ENCODE results near the gene SIRPB2. TPM values are rescaled to one million over a fixed set of nuclear protein-coding genes. Genes with fewer than 3 reads are reported as not detected.

Gene SIRPB2
- polyA plus RNA-seq, 1 donor from 2014 or later: not detected

DNA sequence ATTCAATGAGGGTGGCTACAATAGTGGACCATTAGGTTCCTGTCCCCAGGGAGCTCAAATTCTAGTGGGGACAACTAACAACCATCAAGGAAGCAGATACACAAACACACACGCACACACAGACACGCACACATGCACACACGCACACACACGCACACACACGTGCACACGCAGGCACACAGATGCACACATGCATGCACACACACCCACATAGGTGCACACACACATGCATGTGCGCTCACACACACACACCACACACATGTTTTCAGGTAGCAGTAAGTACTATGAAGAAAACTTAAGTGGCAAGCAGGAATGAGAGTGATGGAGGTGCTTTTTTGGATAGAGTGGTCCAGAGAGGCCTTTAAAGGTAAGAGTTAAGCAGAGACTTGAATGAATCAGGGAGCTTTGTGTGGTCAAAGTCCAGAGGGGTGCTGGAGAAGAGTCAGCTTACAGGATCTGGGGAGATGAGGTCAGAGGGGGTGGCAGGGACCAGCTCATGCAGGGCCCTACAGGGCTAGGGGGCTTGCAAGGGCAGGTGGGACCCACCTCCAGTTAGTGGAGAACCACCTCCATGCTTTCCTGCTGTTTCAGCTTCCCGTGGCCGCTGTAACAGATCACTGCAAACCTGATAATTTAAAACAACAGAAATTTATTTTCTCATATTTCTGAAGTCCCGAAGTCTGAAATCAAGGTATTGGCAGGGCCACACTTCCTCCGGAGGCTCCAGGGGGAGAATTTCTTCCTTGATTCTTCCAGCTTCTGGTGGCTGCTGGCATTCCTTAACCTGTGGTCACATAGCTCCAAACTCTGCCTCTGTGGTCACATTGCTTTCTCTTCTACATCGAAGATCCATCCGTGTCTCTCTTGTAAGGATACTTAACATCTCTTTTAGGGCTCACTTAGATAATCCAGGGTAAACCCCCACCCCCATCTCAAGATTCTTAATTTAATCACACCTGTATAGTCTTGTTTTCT is 17.7 kb downstream of the SIRPB2 start:
- H3F3A ChIP-seq (ENCODE audit: insufficient read depth, low read length, poor library complexity, severe bottlenecking): no peaks in the 10 kb centered on the region
- no peak overlapping the region for H2AFZ ChIP-seq (ENCODE audit: low read depth, low read length)
- no peak overlapping the region for H3K4me3 ChIP-seq (ENCODE audit: low read length)
- H3K27me3 ChIP-seq (ENCODE audit: insufficient read depth, low read depth, low read length): no peaks in the 10 kb centered on the region
- TF ChIP-seq, protein P1, sequence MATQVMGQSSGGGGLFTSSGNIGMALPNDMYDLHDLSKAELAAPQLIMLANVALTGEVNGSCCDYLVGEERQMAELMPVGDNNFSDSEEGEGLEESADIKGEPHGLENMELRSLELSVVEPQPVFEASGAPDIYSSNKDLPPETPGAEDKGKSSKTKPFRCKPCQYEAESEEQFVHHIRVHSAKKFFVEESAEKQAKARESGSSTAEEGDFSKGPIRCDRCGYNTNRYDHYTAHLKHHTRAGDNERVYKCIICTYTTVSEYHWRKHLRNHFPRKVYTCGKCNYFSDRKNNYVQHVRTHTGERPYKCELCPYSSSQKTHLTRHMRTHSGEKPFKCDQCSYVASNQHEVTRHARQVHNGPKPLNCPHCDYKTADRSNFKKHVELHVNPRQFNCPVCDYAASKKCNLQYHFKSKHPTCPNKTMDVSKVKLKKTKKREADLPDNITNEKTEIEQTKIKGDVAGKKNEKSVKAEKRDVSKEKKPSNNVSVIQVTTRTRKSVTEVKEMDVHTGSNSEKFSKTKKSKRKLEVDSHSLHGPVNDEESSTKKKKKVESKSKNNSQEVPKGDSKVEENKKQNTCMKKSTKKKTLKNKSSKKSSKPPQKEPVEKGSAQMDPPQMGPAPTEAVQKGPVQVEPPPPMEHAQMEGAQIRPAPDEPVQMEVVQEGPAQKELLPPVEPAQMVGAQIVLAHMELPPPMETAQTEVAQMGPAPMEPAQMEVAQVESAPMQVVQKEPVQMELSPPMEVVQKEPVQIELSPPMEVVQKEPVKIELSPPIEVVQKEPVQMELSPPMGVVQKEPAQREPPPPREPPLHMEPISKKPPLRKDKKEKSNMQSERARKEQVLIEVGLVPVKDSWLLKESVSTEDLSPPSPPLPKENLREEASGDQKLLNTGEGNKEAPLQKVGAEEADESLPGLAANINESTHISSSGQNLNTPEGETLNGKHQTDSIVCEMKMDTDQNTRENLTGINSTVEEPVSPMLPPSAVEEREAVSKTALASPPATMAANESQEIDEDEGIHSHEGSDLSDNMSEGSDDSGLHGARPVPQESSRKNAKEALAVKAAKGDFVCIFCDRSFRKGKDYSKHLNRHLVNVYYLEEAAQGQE (IDR thresholded peaks at IDR 0.05; ENCODE audit: borderline replicate concordance): no peak
- TF ChIP-seq POLR2AphosphoS5 (IDR thresholded peaks at IDR 0.05) (no peak), RAD21 (conservative IDR thresholded peaks at IDR 0.05) (no peak), EP300 (conservative IDR thresholded peaks at IDR 0.05; ENCODE audit: poor library complexity, severe bottlenecking) (no peak), EZH2 (IDR thresholded peaks at IDR 0.05; ENCODE audit: borderline replicate concordance, insufficient read depth, low read length, poor library complexity, severe bottlenecking) (no peak), SMC3 (conservative IDR thresholded peaks at IDR 0.05; ENCODE audit: poor library complexity) (no peak), TAF1 (IDR thresholded peaks at IDR 0.05; ENCODE audit: low read depth) (no peak)
- TF ChIP-seq, protein P2, sequence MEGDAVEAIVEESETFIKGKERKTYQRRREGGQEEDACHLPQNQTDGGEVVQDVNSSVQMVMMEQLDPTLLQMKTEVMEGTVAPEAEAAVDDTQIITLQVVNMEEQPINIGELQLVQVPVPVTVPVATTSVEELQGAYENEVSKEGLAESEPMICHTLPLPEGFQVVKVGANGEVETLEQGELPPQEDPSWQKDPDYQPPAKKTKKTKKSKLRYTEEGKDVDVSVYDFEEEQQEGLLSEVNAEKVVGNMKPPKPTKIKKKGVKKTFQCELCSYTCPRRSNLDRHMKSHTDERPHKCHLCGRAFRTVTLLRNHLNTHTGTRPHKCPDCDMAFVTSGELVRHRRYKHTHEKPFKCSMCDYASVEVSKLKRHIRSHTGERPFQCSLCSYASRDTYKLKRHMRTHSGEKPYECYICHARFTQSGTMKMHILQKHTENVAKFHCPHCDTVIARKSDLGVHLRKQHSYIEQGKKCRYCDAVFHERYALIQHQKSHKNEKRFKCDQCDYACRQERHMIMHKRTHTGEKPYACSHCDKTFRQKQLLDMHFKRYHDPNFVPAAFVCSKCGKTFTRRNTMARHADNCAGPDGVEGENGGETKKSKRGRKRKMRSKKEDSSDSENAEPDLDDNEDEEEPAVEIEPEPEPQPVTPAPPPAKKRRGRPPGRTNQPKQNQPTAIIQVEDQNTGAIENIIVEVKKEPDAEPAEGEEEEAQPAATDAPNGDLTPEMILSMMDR (IDR thresholded peaks at IDR 0.05; ENCODE audit: poor library complexity, severe bottlenecking): no peak
- H3K79me2 ChIP-seq (replicated peaks; ENCODE audit: insufficient read depth, low read length): no peaks in the 10 kb centered on the region
- H3K4me2 ChIP-seq (ENCODE audit: low read length): no peak overlapping the region
- H3K9ac ChIP-seq (ENCODE audit: low read length): no peak overlapping the region
- no peaks in the 10 kb centered on the region for H3K9me3 ChIP-seq (ENCODE audit: low read length)
- H3K36me3 ChIP-seq (ENCODE audit: insufficient read depth, low read length): no peaks in the 10 kb centered on the region
- no peak overlapping the region for H3K27ac ChIP-seq (ENCODE audit: low read length)
- H4K20me1 ChIP-seq (ENCODE audit: insufficient read depth): no peaks in the 10 kb centered on the region
- H3K9me2 ChIP-seq (ENCODE audit: insufficient read depth, low read length): no peaks in the 10 kb centered on the region

DNA sequence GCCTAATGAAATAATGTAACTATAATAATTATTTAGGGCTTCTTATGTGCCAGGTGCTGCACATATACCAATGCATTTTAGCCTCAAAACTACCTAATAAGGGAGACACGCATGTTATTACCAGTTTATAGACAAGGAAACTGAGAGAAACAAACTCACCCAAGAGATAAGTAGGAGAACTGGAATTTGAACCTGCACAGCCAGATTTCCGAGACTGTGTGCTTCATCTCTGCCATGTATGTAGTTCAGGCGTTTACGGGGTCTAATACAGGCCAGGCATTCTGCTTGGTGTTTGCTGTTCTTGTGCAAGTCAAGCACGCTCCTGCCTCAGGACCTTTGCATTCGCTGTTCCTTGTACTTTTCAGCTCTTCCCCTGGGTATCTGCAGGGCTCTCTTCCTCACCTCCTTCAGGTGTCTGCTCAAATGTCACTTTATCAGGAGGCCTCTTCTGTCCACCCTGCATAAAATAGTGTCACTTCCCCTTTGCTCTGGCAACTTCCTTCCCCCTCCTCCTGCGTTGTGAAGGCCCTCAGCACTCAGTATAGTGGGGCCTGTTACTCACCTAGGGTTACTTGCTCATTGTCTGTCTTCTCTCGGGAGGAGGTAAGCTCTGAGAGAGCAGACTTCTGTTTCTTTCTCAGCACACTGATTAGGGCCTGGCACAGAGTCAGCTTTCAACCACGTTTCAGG is 18.5 kb downstream of the SIRPB2 start:
- Histone ChIP-seq H3K4me3 (ENCODE audit: low read length) (no peak overlapping the region), H3K27ac (ENCODE audit: low read length) (no peak overlapping the region), H3K9me2 (ENCODE audit: insufficient read depth, low read length) (no peaks in the 10 kb centered on the region), H3K4me2 (ENCODE audit: low read length) (no peak overlapping the region), H2AFZ (ENCODE audit: low read depth, low read length) (no peak overlapping the region), H3K9ac (ENCODE audit: low read length) (no peak overlapping the region), H3F3A (ENCODE audit: insufficient read depth, low read length, poor library complexity, severe bottlenecking) (no peaks in the 10 kb centered on the region), H3K36me3 (ENCODE audit: insufficient read depth, low read length) (no peaks in the 10 kb centered on the region), H3K79me2 (replicated peaks; ENCODE audit: insufficient read depth, low read length) (no peaks in the 10 kb centered on the region), H3K27me3 (ENCODE audit: insufficient read depth, low read depth, low read length) (no peaks in the 10 kb centered on the region), H3K9me3 (ENCODE audit: low read length) (no peaks in the 10 kb centered on the region), H4K20me1 (ENCODE audit: insufficient read depth) (no peaks in the 10 kb centered on the region)
- no peak for TF ChIP-seq TAF1 (IDR thresholded peaks at IDR 0.05; ENCODE audit: low read depth)
- no peak for TF ChIP-seq RAD21 (conservative IDR thresholded peaks at IDR 0.05)
- TF ChIP-seq, protein P1 (IDR thresholded peaks at IDR 0.05; ENCODE audit: borderline replicate concordance): no peak
- TF ChIP-seq POLR2AphosphoS5 (IDR thresholded peaks at IDR 0.05): no peak
- no peak for TF ChIP-seq EP300 (conservative IDR thresholded peaks at IDR 0.05; ENCODE audit: poor library complexity, severe bottlenecking)
- no peak for TF ChIP-seq EZH2 (IDR thresholded peaks at IDR 0.05; ENCODE audit: borderline replicate concordance, insufficient read depth, low read length, poor library complexity, severe bottlenecking)
- TF ChIP-seq SMC3 (conservative IDR thresholded peaks at IDR 0.05; ENCODE audit: poor library complexity): no peak
- TF ChIP-seq, protein P2 (IDR thresholded peaks at IDR 0.05; ENCODE audit: poor library complexity, severe bottlenecking): no peak
- no peak for TF ChIP-seq MXI1 (conservative IDR thresholded peaks at IDR 0.05; ENCODE audit: poor library complexity, severe bottlenecking)
